Thyroid gland (tissue), 4 donors: ENCODE data around the gene GNPTG.

Experiments used
- POLR2A ChIP-seq, 2 donors: fragments of 450-650 bp; IDR thresholded peaks; one replicate each; pipeline ENCODE4 v1.6.1; 2017; ENCODE audit warnings: antibody characterized with exemption in 2 of 2, mild to moderate bottlenecking in 2 of 2, moderate library complexity in 1 of 2
- TF ChIP-seq, protein P1 (sequence below), 6 experiments: fragments of 200-600 bp in 3 of 6; fragments of 450-650 bp in 3 of 6; sonication (generic) in 3 of 6; IDR thresholded peaks; one replicate each; pipeline ENCODE4 v1.5.1; 2016 to 2019; ENCODE audit warnings: antibody characterized with exemption in 6 of 6, mild to moderate bottlenecking in 2 of 6, inconsistent platforms in 1 of 6, moderate library complexity in 1 of 6

- TF ChIP-seq, protein P1, sequence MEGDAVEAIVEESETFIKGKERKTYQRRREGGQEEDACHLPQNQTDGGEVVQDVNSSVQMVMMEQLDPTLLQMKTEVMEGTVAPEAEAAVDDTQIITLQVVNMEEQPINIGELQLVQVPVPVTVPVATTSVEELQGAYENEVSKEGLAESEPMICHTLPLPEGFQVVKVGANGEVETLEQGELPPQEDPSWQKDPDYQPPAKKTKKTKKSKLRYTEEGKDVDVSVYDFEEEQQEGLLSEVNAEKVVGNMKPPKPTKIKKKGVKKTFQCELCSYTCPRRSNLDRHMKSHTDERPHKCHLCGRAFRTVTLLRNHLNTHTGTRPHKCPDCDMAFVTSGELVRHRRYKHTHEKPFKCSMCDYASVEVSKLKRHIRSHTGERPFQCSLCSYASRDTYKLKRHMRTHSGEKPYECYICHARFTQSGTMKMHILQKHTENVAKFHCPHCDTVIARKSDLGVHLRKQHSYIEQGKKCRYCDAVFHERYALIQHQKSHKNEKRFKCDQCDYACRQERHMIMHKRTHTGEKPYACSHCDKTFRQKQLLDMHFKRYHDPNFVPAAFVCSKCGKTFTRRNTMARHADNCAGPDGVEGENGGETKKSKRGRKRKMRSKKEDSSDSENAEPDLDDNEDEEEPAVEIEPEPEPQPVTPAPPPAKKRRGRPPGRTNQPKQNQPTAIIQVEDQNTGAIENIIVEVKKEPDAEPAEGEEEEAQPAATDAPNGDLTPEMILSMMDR (IDR thresholded peaks at IDR 0.05): no peak
- no peak for TF ChIP-seq POLR2A (IDR thresholded peaks at IDR 0.05)
Measured at GRCh38 chr16:1387331-1387730, 35.6 kb downstream of the GNPTG start.
